ENCODE measurements around the gene NUP37.
"Not testable (repeated sequence)": the region's sequence is repeated elsewhere in the genome, so short reads cannot be mapped to it uniquely, and the experiment has no call there.

NUP37 gene

GRCh38 chr12:102119674-102120563 lies at the start of gene NUP37, which contains the start of gene PARPBP:
Gene NUP37, minus strand, starts transcription at chr12:102120114. Its CDS starts 1,596 bp downstream, at chr12:102118518.
Gene PARPBP, plus strand, starts transcription at chr12:102120183. Its CDS starts 3,706 bp downstream, at chr12:102123889.
- peak; percentile 89 for DNase-seq (ENCODE audit: low read depth)

GRCh38 chr12:102167821-102168604 lies 48.1 kb upstream of the NUP37 start:
- DNase-seq (ENCODE audit: low read depth) = no peak

DNA sequence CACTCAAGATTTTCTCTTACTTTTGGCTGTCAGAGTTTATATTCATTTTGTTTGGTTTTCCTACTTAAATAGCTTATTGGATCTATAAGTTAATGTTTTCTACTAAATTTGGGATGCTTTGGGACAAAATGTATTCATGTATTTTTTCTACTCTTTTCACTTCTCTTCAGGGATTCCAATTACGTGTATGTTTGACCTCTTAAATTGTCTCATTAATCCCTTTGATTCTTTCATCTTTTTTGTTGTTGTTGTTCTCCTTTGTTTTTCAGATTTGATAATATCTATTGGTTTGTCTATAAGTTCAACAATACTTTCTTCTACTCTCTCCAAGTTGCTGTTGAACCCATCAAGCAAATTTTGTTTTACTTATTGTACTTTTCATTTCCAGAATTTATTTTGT lies 43.5 kb upstream of the NUP37 start:
- DNase-seq (ENCODE audit: low read depth) = no peak

DNA sequence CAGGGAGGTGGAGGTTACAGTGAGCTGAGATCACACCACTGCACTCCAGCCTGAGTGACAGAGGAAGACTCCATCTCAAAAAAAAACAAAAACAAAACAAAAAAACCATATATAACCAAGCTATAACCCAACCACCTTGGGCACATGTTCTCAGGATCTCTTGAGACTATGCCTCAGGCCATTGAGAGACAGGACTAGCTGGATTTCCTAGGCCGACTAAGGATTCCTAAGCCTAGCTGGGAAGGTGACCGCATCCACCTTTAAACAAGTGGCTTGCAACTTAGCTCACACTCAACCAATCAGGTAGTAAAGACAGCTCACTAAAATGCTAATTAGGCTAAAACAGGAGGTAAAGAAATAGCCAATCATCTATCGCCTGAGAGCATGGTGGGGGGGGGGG lies 35.3 kb upstream of the NUP37 start:
- DNase-seq (ENCODE audit: low read depth) = not testable (repeated sequence)

- DNase-seq (ENCODE audit: low read depth) = not testable (repeated sequence)
Measured at GRCh38 chr12:102147062-102147587, 27.2 kb upstream of the NUP37 start.

DNA sequence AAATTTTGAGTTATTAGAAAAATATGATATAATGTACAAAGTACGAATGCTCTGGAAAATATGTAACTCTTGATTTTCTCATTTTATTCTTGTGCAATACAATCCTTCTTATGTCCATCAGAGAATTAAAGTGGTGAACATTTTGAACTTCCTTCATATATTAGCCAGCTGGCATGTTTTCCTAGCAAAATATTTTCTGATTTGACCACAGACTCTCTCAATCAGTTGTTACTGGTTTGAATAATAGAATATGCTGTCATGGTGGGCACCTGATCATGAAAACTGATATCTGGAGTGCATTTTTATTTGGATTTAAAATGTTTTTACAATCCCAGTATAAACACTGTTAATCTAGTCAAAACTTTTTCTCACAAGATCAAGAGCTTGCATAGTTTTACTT lies 24.3 kb upstream of the NUP37 start:
- DNase-seq (ENCODE audit: low read depth) = no peak

DNA sequence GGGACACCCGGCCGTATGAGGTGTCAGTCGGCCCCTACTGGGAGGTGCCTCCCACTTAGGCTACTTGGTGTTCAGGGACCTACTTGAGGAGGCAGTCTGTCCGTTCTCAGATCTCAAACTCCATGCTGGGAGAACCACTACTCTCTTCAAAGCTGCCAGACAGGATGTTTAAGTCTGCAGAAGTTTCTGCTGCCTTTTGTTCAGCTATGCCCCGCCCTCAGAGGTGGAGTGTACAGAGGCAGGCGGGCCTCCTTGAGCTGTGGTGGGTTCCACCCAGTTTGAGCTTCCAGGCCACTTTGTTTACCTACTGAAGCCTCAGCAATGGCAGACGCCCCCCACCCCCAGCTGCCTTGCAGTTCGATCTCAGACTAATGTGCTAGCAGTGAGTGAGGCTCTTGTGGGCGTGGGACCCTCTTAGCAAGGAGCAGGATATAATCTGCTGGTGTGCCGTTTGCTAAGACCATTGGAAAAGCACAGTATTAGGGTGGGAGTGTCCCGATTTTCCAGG lies 23.0 kb upstream of the NUP37 start:
- DNase-seq (ENCODE audit: low read depth) = not testable (repeated sequence)

DNA sequence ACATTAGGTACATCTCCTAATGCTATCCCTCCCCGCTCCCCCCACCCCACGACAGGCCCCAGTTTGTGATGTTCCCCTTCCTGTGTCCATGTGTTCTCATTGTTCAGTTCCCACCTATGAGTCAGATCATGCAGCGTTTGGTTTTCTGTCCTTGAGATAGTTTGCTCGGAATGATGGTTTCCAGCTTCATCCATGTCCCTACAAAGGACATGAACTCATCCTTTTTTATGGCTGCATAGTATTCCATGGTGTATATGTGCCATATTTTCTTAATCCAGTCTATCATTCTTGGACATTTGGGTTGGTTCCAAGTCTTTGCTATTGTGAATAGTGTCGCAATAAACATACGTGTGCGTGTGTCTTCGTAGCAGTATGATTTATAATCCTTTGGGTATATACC lies 17.7 kb upstream of the NUP37 start:
- DNase-seq (ENCODE audit: low read depth) = not testable (repeated sequence)

DNA sequence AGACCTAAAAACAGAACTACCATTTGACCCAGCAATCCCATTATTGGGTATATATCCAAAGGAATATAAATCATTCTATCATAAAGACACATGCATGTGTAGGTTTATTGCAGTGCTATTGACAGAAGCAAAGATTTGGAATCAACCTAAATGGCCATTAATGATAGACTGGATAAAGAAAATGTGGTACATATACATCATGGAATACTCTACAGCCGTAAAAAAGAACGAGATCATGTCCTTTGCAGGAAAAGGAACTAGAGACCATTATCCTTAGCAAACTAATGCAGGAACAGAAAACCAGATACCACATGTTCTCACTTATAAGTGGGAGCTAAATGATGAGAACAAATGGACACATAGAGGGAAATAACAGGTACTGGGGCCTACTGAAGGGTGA lies 11.5 kb upstream of the NUP37 start:
- DNase-seq (ENCODE audit: low read depth) = not testable (repeated sequence)

GRCh38 chr12:102130720-102131119 lies 10.8 kb upstream of the NUP37 start:
- not testable (repeated sequence) for DNase-seq (ENCODE audit: low read depth)

DNA sequence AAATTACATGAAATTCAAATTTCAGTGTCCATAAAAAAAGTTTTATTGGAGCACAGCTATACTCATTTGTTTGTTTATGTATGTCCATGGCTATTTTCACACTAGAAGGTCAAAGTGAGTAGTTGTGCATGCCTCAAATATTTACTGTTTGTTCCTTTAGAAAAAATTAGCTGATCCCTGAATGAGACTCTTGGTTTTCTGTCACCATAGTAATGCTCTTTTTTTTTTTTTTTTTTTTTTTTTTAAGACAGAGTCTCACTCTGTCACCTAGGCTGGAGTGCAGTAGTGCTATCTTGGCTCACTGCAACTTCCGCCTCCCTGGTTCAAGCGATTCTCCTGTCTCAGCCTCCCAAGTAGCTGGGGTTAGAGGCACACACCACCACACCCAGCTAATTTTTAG lies 1.4 kb upstream of the NUP37 start:
- DNase-seq (ENCODE audit: low read depth) = not testable (repeated sequence)

DNA sequence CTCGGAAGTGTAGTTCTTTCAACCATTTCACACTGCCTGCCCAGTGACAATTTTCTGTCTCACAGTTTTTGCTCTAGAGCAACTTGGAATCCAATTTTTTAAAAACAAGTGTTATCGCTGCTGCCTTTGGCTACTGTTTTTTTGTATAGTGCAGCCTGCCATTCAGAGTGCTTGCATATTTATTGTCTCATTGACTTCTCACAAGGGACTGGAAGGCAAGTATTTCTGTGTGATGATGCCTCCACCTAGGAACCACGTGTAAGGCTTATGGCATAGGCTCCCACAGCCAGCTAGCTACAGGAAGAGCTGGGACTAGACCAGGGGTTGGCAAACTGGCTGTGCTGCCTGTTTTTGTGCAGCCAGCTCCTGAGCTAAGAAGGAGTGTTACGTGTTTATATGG lies 972 bp upstream of the NUP37 start:
- DNase-seq (ENCODE audit: low read depth) = no peak

GRCh38 chr12:102120564-102120873 lies 605 bp upstream of the NUP37 start:
- no peak for DNase-seq (ENCODE audit: low read depth)

GRCh38 chr12:102118874-102119273 lies 1.0 kb downstream of the NUP37 start:
- DNase-seq (ENCODE audit: low read depth) = no peak

DNA sequence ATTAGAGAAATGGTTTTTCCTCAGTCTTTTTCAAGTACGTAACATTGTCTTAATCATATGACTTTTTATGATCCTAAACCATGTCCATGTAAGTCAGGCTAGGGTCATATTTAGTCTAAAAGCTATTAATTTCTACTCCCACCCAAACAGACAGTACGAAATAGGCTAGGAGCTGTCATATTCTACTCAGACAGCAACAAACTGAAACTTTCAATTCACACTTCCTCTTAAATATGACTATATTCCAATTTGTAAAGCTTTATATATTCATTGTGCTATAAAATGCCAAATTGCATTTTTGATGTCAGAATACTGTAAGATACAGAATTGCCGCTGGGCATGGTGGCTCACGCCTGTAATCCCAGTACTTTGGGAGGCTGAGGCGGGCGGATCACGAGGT lies 3.5 kb downstream of the NUP37 start:
- DNase-seq (ENCODE audit: low read depth) = no peak

GRCh38 chr12:102114212-102114611 lies 5.7 kb downstream of the NUP37 start:
- no peak for DNase-seq (ENCODE audit: low read depth)

DNA sequence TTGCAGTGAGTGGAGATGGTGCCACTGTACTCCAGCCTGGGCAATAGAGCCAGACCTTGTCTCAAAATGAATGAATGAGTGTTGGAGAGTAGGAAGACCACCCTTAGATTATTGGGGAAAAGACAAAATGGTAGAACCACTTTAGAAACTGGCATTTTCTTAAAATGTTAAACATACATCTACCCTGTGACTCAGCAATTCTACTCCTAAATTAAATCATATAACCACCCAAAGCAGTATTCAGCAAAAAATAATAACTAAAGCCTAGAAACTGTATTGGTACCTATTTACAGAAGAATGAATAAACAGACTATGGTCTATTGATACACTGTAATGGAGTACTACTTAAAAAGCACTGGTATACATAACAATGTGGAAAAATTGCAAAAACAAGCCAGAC lies 9.1 kb downstream of the NUP37 start:
- no peak for DNase-seq (ENCODE audit: low read depth)

GRCh38 chr12:102107970-102108369 lies 11.9 kb downstream of the NUP37 start:
- DNase-seq (ENCODE audit: low read depth) = no peak

- no peak for DNase-seq (ENCODE audit: low read depth)
Measured at GRCh38 chr12:102106905-102107304, 13.0 kb downstream of the NUP37 start.

DNA sequence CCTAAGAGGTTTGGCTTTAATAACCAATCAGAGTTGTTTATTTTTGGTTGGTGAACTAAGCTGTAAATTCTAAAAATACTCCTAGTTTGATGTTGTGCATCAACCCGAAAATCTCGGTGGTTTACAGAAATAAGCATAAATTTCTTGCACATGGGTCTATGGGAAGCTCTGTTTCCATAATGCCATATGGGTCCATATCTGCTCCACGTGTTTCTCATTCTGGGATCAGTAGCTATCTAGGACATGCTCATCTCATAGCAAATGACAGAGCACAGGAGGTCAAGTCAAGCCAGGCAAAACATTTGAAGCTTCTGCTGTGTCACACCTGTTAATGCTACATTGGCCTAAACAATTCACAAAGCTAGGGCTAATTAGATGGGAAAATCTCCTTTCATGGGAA lies 23.1 kb downstream of the NUP37 start:
- DNase-seq (ENCODE audit: low read depth) = no peak

- DNase-seq (ENCODE audit: low read depth) = no peak
Measured at GRCh38 chr12:102095677-102096263, 24.1 kb downstream of the NUP37 start.

- DNase-seq (ENCODE audit: low read depth) = no peak
Measured at GRCh38 chr12:102093319-102093718, 26.6 kb downstream of the NUP37 start.

All from activated T-cell treated with anti-CD3 and anti-CD28 coated beads for 48 hours (primary cell).